ENCODE results near the gene OR51G1.
A peak's percentile ranks its signal among the peaks of the same experiment; 100 is the strongest.

OR51G1 gene

GRCh38 chr11:4932751-4933150 lies 8.6 kb upstream of the OR51G1 start:
- no peak overlapping the region for H3K4me3 ChIP-seq (ENCODE audit: control insufficient read depth, low read depth, low read length)
- TF ChIP-seq CTCF (conservative IDR thresholded peaks at IDR 0.05; ENCODE audit: control insufficient read depth, insufficient read depth, low read depth, low read length): no peak
- DNase-seq (ENCODE audit: low read depth): no peak

- no peak for TF ChIP-seq CTCF (conservative IDR thresholded peaks at IDR 0.05; ENCODE audit: control insufficient read depth, insufficient read depth, low read depth, low read length)
- peak; percentile 2 for DNase-seq (ENCODE audit: low read depth)
- H3K4me3 ChIP-seq (ENCODE audit: control insufficient read depth, low read depth, low read length): no peak overlapping the region
Observed at GRCh38 chr11:4926608-4927007, 2.5 kb upstream of the OR51G1 start.

- no peak for DNase-seq (ENCODE audit: low read depth)
- H3K4me3 ChIP-seq (ENCODE audit: control insufficient read depth, low read depth, low read length): no peak overlapping the region
- no peak for TF ChIP-seq CTCF (conservative IDR thresholded peaks at IDR 0.05; ENCODE audit: control insufficient read depth, insufficient read depth, low read depth, low read length)
Observed at GRCh38 chr11:4922304-4922703, 1.8 kb downstream of the OR51G1 start.

GRCh38 chr11:4921796-4922195 lies 2.3 kb downstream of the OR51G1 start:
- DNase-seq (ENCODE audit: low read depth): peak; percentile 2
- TF ChIP-seq CTCF (conservative IDR thresholded peaks at IDR 0.05; ENCODE audit: control insufficient read depth, insufficient read depth, low read depth, low read length): no peak
- no peak overlapping the region for H3K4me3 ChIP-seq (ENCODE audit: control insufficient read depth, low read depth, low read length)

- H3K4me3 ChIP-seq (ENCODE audit: control insufficient read depth, low read depth, low read length): no peak within 1 kb of the TSS
- no peak for DNase-seq (ENCODE audit: low read depth)
- TF ChIP-seq CTCF (conservative IDR thresholded peaks at IDR 0.05; ENCODE audit: control insufficient read depth, insufficient read depth, low read depth, low read length): no peak
Observed at GRCh38 chr11:4919250-4919649, 4.9 kb downstream of the OR51G1 start, which contains the start of gene OR51G2. Gene OR51G2, minus strand, starts transcription at chr11:4919350. Its CDS starts 3,687 bp downstream, at chr11:4915663.

GRCh38 chr11:4916581-4916980 lies 7.6 kb downstream of the OR51G1 start:
- DNase-seq (ENCODE audit: low read depth): no peak
- no peak for TF ChIP-seq CTCF (conservative IDR thresholded peaks at IDR 0.05; ENCODE audit: control insufficient read depth, insufficient read depth, low read depth, low read length)
- H3K4me3 ChIP-seq (ENCODE audit: control insufficient read depth, low read depth, low read length): no peak overlapping the region

- no peak for DNase-seq (ENCODE audit: low read depth)
- TF ChIP-seq CTCF (conservative IDR thresholded peaks at IDR 0.05; ENCODE audit: control insufficient read depth, insufficient read depth, low read depth, low read length): no peak
- H3K4me3 ChIP-seq (ENCODE audit: control insufficient read depth, low read depth, low read length): no peak within 1 kb of the TSS
Observed at GRCh38 chr11:4903484-4903883, 20.7 kb downstream of the OR51G1 start, which contains the start of gene OR51A7. Gene OR51A7, plus strand, starts transcription at chr11:4903783. Its CDS starts 3,587 bp downstream, at chr11:4907370.

Data from fibroblast of mammary gland (primary cell).